ENCODE measurements around the gene ADCY9.
"Not testable (repeated sequence)": the region's sequence is repeated elsewhere in the genome, so short reads cannot be mapped to it uniquely, and the experiment has no call there.

The ADCY9 gene

DNA sequence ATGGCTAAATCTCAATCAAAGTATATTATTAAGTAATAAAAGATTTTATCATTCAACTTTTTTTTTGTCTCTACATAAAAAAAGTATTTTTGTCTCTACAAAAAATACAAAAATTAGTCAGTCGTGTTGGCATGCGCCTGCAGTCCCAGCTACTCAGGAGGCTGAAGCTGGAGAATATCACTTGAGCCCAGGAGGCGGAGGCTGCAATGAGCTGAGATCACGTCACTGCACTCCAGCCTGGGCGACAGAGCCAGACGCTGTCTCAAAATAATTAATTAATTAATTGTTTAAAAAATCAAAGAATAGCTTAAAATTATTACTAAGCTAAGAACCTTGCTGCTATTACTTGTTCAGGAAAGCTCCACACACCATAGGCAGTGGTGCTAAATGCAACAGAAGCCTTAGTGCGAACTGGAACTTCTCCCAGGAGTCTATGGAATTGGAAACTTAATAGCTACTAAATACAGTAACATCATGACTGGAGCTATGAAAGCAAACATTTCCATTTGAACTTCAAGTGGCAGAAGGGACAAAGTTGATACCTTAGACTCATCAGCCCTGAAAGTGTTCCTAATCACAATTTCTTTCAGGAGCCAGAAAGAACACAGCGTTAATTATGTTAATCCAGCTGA is 22.6 kb downstream of the ADCY9 start:
- ATAC-seq (no peak), DNase-seq (no peak)

DNA sequence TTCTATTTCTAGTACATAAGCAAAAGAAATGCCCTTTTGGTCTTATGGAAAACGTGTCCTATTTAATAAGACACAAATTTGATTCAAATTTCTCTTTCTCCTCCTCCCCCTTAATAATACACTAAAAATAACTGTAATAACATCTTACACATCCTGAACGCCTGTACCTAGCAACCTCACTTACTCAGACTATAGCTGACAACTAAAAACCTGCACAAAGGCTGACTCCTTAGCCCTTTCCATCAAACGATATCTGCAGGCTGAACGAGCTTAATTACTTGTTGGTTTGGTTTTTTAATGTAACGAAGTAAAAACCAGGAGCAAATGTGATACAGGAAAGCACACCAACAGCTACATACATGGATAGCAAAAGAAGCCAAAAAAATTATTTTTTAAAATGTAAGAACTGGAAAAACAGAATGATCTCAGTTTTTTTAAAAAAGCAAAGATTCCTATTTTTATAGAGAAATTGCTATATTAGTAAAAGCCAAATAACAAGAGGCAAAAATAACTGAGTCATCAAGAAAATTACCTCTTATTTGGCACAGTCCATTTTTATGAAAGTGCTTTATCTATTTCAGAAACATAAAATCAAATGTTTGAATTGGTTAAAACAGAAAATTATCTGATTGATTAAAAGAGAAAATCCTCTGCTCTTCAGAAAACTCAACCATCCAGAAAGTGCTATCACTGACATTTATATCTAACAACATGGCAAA is 23.5 kb downstream of the ADCY9 start:
- ATAC-seq (no peak), DNase-seq (no peak)

- DNase-seq = no peak
Observed at GRCh38 chr16:4091240-4092012, 24.8 kb downstream of the ADCY9 start.

GRCh38 chr16:4090351-4090851 is 25.8 kb downstream of the ADCY9 start:
- ATAC-seq (no peak), DNase-seq (no peak)

More at GRCh38 chr16:4091240-4092012, 24.8 kb downstream of the ADCY9 start:
- ATAC-seq = no peak

DNA sequence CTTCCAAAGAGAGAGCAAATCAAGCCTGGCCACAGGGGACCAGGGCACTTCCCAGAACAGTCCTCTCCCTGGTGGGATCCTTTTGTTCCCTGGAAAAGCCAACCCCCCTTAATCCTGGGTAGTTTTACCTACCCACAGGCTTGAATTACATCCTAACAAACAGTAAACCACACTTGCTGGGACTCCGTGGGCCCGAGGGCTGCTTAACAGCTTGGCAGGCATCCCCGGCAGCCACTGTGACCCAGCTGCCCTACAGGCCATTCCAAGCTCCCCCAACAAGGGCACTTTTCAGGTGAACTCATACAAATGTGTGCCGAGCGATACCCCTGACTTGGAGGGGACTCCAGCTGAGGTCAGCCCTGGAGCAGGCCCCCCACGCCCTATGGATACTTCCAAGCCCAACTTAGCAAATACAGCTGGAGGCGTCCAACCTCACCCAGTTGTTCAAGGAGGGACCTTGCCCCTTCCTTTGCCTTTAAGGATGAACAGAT is 26.4 kb downstream of the ADCY9 start:
- ATAC-seq (no peak), DNase-seq (no peak)

GRCh38 chr16:4089251-4089810 is 26.9 kb downstream of the ADCY9 start:
- ATAC-seq = no peak
- no peak for DNase-seq

GRCh38 chr16:4087990-4088577 is 28.2 kb downstream of the ADCY9 start:
- ATAC-seq (no peak), DNase-seq (no peak)

DNA sequence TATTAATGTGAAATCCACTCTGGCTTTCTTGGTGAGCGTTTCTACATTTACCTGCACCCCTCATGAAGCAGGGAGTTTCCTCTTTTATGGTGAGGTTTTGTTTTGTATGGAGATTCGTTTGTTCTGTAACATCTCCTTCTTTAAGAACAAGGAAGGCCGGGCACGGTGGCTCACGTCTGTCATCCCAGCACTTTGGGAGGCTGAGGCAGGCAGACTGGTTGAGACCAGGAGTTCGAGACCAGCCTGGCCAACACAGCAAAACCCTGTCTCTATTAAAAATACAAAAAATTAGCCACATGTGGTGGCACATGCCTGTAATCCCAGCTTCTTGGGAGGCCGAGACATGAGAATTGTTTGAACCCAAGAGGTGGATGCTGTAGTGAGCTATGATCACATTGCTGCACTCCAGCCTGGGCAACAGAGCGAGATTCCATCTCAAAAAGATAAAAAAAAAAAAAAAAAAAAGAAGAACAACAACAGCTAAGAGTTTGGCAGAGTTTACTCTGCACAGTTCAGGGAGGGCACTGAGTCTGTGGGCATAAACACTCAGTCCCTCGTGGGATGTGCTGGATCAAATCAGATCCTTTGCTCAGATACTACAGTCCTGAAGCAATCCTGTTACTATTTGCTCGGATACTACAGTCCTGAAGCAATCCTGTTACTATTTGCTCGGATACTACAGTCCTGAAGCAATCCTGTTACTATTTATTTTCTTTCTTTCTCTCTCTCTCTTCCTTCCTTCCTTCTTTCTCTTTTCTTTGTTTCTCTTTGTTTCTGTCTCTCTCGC is 28.9 kb downstream of the ADCY9 start:
- no peak for ATAC-seq
- DNase-seq = no peak

DNA sequence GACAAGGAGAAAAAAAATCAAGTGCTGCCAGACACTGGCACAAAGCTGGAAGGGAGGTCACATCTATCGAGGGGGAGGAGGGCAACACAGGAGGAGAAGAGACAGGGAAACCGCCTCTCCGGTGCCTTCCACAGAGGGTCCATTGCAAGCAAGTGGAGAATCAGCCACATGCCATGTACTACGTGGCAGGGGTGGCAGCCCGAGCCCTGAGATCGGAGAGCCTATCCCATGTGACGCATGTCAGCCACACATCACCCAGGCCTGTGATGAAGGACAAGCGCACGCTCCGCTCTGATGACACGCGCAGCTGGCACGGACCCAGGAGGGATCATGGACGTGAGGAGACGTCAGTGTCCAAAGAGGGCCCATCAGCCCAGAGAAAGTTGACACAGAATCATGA is 30.1 kb downstream of the ADCY9 start:
- DNase-seq = no peak
- no peak for ATAC-seq

GRCh38 chr16:4085405-4085970 is 30.8 kb downstream of the ADCY9 start:
- no peak for DNase-seq
- no peak for ATAC-seq

DNA sequence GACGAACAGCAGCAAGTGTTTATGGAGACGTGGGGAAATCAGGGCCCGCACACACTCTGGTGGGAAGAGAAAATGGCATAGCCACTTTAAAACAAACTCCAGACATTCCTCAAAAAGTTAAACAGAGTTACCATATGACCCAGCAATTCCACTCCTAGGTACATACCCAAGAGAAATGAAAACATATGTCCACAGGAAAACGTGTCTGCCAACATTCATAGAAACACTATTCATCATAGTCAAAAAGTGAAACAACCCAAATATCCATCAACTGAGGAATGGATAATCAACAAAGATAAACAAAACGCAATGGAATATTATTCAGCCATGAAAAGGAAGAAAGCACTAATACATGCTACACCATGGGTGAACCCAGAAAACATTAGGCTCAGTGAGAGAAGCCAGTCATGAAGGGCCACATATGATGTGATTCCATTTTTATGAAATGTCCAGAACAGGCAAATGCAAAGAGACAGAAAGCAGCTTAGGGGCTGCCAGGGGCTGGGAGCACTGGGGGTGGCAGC is 32.8 kb downstream of the ADCY9 start:
- no peak for DNase-seq
- ATAC-seq = no peak

DNA sequence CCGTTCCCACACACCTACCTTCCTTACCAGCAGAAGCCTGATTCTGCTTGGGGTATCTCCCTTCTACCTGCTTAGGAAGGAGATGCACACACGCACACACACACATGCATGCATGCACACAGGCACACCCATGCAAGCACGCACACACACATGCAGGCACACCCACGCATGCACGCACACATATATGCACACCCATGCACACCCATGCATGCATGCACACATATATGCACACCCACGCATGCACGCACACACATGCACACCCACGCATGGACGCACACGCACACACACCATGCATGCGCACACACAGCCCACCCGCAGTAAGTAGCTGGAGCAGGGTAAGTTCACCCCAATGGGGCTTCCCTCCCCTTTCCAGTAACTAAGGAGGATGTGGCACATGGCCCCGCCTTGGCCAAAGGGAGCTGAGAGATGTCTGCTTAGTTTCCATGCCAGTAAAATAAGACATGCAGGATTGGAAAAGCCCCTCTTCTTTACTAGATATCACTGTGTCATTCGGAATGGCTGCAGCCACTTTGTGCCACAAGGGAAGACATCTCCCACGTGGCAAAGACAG is 33.7 kb downstream of the ADCY9 start:
- DNase-seq (no peak), ATAC-seq (no peak)

- DNase-seq (peak; percentile 33), ATAC-seq (peak; percentile 63)
Observed at GRCh38 chr16:4081521-4082021, 34.7 kb downstream of the ADCY9 start.

DNA sequence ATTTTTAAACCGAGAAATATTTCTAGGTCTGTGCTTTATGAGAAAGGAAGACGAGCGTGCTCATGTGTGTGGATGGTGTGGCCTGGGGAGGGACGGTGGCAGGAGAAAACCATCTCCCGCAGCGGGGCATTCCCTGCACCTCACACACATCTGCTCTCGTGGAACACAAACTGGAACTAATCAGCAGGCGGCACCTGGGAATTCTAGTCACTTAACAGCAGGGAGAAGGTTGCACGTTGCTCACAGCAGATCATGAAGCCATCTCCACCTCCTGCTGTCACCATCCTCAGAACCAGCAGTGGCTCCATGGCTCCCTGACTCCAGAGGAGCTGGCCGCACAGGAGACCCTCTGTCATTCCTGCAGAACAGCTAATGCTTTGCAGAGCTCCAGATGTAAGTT is 35.2 kb downstream of the ADCY9 start:
- ATAC-seq (no peak), DNase-seq (no peak)

DNA sequence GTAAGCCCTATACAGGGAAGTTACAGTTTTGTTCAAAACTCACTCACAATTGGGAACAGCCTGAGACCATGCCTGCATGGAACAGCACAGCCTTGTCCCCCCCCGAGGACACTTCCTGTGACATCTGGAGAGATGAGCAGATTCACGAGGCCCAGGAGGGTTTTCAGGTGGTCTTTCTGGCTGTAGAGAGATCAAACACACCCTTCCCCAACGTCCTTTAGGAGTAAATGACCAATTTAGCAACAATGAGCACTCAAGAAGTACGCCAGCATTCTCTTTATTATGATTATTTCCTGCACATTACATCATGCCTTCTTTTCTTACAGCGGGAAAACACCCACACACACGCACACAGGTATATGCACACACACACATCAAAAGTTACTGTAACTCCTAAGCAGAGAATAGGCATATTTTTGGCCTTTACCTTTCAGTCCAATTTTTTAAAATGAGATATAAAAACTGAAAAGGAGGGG is 39.0 kb downstream of the ADCY9 start:
- DNase-seq (no peak), ATAC-seq (peak; percentile 39)

- ATAC-seq = no peak
- DNase-seq = no peak
Observed at GRCh38 chr16:4075534-4075933, 40.7 kb downstream of the ADCY9 start.

DNA sequence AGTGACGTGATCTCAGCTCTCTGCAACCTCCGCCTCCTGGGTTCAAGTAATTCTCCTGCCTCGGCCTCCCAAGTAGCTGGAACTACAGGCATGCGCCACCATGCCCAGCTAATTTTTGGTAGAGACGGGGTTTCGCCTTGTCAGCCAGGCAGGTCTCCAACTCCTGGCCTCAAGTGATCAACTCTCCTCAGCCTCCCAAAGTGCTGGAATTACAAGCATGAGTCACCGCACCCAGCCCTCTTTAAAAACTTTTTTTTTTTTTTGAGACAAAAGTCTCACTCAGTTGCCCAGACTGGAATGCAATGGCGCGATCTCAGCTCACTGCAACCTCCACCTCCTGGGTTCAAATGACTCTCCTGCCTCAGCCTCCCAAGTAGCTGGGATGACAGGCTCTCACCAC is 43.1 kb downstream of the ADCY9 start:
- not testable (repeated sequence) for DNase-seq, ATAC-seq

DNA sequence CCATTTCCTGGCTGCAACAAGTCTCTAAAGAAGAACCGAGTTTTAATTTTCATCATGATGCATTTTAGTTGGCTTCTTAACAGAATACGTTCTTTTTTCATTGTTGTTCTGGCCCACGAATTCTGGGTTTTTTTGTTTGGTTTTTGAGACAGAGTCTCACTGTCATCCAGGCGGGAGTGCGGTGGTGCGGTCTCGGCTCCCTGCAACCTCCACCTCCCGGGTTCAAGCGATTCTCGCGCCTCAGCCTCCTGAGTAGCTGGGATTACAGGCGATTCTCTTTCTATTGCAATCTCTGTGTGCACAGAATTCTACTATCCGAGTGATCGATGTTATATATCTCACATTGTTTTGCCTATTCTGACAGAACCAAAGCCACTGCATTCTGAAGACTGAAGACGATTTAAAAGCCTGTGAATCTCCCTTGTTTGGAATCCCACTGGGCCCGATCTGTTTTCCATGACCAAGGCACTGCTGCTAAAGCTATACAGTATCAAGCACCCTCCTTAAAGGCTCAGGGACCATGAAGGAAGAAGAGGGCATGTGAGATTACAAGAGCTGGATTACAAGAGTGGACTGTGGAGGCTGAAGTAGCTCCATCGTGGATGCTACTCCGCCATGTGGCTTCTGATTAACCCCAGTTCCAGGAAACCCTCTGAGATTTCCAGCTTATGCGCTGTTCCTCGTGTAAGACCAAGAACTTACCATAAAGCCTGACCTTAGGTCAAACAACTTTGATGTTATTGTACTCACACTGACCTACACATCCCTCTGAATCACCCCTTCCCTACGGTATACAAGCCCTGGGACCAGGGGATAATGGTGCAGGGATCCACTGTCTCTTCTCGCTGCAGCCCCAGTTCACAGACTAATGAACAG is 44.3 kb downstream of the ADCY9 start:
- ATAC-seq (no peak), DNase-seq (no peak)

GRCh38 chr16:4070936-4071335 is 45.3 kb downstream of the ADCY9 start:
- ATAC-seq (no peak), DNase-seq (no peak)

Measured in stimulated activated naive CD8-positive, alpha-beta T cell treated with anti-CD3 and anti-CD28 coated beads, Interleukin-15, Interleukin-2, amounts not matched to agents 100 U/mL and 50 U/mL, for 24 hours (primary cell).